Germinal center (tissue), 1 donor: ENCODE measurements around the gene PXMP4.

Source experiments
- DNase-seq: peaks from one replicate; pipeline ENCODE4 v3.0.0; 2012; ENCODE audit warnings: mixed read lengths, low spot score

The PXMP4 gene

DNA sequence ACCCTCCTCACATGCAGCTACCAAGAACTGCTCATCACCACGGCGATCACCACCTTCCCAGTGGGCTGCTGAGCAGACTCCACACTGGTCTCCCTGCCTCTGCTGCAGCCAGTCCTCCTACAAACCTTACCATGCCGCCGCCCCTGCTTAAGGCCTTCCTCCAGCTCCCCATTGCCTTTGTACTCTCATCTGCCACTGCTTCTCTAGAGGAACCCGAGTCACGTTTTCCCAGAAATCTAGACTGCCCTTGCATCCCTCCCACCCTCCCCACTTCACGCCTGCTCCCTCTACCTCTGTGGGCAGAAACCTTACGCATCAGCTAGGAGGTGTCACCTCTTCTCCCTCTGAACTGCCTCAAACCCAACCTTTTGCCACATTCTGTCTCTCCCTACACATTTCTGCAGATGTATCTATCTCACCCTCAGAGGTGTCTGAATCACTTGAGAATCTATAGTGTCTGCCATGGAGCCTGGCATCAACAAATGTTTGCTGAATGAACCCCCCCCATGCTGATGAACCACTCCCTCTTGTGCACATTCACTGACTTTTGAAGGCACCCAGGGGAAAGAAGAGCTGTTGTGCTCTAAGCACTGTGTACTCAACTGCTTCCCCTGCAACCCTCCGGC, 38.3 kb downstream of the PXMP4 start:
- DNase-seq = no peak

DNA sequence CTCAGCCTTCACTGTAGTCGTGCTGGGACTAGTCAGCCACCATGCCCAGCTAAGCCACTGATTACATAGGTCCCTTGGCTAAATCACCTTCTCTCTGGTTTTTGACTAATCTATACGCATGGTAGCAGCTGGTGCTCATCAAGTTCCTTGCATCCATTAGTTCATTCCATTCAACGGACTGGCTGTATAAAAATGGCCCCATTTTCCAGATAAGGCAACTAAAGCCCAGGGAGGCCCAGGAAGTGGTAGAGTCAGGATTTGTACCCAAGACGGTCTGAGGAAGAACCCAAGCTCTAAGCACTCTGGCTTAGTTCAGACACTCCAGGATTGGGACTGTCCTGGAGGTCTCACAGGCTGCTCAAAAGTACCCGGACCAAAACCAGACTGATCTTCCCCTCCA, 38.8 kb downstream of the PXMP4 start:
- no peak for DNase-seq

DNA sequence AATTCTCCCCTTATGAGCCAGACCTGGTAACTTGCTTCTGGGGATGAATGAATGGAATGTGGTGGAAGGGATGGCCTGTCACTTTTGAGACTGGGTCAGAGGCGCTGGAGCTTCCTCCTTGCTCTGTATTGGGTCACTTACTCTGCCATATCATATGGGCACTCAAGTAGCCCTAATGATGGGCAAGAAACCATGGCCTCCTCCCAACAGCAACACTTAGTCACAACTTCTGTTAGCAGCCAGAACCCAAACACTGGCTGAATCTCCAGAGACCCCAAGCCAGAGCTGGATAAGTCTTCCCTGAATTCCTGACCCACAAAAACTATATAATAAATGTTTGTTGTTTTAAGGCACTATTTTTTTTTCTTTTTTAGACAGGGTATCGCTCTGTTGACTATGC, 39.4 kb downstream of the PXMP4 start:
- DNase-seq = peak; percentile 1

DNA sequence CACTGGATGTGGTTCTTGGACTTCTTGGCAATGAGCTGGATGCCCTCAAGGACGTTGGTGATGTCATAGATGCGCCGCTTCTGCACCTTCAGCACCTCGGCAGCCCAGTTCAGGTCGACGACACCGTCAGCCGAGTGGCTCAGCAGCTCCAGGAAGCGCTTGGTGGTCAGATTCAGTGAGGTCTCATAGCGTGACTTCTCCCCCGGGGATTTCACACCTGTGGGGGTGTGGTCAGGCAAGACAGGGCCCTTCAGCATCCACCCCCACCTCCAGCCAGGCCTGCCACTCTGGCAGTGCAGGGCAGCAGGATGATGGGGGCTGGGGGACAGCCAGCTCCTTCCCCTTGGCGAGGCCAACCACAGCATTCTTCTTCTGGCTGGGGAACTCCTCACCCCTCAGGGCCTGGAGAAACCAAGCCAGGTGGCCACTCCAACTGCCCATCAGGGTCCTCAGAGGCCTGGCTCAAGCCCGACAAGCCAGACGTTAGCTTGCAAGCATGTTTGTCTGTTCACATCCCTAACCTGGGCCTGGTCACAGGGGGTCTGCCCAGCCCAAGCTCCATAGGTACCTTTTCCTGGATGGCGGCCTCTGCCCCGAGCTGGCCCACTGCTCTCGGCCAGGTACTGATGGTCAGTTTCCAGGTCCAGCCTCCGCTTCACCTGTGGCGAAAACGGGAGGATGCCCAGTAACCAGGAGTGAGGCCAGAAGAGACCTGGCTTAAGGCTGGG, 40.2 kb downstream of the PXMP4 start:
- DNase-seq = peak; percentile 87

DNA sequence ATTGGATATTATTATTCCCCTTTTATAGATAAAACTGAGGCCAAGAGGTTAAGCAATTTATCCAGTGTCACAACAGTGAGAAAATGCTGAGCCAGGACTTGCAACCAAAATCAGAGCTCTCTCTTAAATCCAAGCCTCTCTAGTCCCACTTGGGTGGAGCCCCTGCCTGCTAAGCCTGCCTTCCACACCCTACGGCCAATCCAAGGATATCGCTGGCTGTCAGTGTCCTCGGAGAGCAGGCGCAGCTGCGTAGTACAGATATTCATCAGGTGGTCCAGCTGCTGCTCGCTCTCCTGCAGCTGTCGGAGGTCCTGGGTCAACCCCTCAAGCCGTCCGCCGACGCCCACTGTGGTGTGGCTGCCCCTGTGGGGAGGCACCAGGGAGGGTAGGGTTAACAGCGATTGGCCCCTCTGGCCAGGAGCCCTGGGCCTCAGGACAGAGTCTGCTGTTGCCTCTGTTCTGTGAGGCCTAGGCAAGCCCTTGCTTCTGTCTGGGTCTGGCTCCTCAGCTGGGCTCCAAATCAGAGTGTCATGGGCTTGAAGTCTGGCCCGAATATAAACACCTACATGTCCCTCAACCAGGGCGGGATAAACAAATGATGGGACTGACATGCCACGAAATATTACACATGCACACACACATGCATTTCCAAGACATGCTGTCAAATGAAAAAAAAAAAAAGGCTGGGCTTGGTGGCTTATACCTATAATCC, 42.0 kb downstream of the PXMP4 start:
- no peak for DNase-seq

DNA sequence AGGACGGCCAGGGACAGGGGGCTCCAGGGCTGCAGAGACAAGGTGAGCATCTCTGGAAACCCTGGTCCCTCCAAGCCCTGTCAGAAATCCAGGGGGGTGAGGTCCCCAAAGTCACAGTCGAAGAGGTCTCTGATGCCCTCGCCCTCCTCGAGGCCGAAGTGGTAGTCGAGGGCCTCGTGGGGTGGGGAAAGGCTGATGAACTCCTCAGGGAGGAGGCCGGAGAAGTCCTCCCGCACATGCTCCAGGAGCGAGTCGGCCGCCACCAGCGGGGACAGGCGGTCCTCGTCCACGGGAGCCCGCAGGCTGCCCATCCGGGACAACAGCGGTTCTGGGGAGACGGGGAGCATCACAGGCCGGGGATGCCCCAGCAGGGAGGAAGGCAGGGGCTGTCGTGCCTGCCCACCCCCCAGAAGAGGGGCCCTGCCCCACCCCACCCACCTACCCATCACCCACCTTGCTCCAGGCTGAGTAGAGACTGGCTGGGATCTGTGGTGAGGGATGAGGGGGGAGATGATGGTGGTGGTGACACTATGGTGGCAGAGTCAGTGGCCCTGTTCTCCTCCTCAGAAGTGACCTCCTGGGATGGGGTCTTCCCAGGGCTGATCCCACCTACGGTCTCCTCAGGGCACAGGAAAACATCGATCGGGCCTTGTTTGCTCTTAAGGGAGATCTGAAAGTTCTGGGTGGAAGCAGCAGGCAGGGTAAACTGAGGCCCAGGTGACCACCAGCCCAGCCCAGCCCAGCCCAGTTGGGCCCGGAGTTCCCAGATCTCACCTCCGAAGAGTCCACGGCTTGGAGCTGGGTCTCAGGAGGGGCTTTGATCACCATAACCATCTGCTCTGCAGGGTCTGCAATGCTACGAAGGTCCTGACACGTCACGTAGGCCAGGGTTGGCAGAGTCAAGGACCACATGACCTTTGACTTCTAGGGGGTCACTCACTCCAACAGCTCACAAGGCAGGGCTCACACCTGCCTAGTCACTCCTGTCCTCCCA, 43.2 kb downstream of the PXMP4 start:
- DNase-seq = peak; percentile 1

DNA sequence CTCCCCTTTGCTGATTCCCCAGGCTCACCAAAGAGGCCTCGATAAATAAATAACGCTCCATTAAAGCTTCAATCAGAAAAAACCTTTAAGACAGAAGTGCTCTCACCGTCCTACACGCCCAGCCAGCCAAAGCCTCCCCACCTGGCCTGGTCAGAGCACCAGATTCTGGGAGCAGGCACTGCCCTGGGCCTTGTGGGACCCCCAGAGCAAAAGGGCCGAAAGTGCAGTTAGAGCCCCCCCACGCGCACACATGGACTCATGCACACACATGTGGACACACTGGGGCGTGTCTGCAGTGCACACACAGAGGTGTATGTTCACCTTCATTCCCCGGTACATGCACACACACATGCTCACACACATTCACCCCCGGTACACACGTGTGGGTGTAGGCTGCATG, 44.0 kb downstream of the PXMP4 start:
- peak; percentile 3 for DNase-seq

DNA sequence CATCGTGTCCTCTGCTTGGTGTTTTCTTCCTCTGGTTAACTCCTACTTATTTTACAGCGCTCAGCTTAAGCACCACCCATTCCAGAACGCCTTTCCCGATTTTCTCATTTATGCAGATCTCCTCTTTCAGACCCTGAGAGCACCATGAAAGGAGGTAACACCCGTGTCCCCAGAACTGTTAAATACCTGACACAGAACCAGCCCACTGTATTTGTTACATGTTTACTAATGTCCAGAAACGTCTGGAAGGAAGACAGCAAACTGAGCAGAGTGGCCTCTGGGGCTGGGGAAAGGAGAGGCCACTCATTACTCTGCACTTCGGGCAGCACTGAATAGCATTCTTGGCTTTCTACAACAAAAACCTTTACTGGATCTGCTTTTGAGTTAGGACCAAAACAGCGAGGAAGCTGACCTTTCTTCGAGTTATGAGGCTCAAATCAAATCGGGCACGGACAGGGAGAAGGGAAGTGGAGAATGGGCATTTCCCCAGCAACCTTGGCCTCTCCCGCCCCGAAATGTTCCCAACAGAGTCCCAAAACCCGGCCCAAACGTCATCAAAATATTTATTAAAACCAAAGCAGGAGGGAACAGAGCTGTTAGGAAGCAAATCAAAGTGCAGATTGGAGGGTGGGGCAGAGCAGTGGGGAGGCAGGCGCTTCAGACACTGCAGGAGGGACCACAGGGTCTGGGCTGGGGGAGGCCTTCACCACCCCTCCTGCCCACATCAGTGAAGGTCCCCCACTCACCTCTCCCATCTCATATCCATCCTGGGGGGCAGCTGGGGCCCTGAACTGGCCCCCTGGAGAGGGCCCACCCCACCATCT, 44.8 kb downstream of the PXMP4 start:
- DNase-seq = no peak

DNA sequence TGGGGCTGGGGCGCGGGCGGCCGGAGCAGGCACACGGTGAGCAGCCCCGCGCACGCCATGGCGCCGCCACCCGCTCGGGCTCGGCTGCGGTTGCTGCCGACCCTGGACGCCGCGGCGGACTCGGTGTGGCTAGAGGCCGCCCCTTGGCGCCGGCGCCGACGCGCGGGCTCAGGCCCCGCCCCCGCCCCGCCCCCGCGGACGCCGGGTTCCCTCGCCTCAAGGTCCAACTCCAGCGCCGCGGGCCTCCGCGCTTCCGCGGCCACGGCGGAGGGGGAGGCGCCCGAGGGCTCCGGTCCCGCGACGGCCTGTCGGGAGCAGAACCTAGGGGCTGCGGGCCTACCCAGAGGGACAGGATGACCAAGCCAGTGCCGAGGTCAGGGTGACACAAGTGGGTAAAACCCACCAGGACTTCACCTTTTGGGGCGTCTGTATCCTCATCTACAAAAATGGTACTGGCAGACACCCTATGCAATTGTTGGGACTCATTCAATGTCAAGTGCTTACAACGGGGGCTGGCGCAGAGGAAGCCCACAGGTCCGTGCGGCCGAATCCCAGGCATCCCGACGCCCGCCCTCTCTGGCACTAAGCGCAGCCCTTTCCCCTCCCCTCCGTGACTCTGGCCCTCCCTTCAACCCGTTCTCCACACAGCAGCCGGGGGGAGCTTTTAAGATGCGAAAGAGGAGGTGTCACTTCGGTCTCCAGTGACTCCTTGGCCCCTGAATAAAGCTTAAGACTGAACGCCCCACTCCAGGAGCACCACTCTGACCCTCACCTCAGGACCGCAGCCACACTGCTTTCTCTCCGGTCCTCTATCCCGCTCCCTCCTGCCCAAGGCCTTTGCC, 45.6 kb downstream of the PXMP4 start, which contains the start of gene NECAB3:
TSS of gene NECAB3 (minus strand) at position 135 of the 842 bp plus-strand sequence. CDS start at position 59, 76 bp downstream.
- peak; percentile 80 for DNase-seq

DNA sequence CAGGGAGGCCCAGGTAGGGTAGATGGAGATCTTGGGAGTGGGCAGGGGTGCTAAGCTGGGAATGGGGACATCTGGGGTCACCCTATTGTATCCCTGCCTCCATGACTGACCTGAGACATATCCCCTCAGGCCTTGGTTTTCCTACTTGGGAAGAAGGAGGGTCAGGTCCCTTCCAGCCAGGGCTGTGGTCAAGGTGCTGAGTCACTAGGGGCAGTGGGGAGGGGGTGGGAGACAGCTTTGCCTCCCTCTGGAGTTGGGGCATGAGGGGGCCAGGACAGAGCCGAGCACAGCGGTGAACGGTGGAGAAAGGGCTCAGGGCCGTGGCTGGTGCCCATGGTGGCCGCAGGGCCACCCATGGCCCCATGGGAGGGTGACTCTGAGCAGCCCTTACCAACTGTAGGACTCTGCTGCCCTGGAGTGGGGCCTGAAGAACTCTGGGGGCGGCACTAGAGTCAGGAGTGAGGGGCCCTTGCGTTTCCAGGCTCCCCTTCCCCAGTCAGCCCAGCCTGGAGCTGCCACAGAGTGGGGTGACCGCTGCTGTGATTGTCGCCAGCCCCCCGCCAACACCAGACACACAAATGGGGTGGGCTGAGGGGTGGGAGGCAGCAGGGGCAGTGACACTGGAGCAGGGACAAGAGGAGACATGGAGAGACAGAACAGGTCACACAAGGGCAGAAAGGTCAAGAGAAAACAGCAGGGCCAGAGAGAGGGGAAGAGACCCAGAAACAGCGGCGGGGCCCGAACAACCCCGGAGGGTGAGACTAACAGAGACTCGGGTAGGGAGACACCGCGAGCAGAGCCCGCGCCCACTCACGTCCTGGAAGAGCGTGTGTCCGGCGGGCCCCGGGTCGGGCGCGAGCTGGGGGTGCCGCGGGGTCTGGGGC, 46.5 kb downstream of the PXMP4 start:
- DNase-seq = no peak

DNA sequence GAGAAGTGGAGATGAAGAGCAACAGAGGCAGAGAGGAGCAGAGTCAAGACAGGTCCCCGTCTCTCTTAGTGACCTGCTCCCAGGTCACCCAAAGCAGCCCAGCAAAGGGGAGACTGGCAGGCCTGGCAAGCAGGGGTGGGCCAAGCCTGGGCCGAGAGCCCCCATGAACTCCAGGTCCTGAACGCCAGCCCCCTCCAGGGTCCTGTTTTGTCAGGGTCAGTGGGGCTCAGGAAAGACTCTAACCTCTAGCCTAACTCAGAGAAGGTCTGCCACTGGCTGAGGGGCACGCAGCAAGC, 47.0 kb downstream of the PXMP4 start:
- DNase-seq = no peak

DNA sequence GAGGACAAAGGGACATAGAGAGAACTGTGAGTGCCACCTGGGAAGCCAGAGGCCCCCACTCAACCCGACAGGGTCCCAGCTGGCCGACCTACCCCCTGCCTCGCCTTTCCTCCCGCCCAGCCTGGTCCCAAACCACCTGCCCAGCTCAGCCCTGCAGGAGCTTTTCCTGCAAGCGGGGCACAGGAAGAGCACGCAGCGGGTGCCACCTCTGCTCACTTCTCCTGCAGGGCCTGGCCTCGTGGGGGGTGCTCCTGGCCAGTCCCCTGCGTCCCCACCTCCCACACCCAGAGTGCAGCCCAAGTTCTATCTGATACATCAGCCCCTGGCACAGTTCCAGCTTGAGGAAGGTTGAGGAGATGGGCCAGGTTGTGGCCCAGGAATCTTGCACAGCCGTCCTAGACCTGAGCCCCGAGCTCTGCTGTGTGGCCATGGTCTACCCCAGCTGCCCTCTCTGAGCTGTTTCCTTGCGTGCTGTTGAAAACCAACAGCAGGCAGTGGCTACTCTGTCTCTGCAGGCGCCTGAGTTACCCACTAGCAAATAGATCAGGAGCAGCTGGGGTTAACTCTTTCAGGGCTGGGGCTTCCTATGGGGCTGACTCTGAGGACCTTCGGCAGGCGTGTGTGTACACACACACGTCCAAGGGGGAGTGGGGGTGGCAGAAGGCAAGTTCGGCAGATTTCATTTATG, 47.5 kb downstream of the PXMP4 start:
- no peak for DNase-seq

DNA sequence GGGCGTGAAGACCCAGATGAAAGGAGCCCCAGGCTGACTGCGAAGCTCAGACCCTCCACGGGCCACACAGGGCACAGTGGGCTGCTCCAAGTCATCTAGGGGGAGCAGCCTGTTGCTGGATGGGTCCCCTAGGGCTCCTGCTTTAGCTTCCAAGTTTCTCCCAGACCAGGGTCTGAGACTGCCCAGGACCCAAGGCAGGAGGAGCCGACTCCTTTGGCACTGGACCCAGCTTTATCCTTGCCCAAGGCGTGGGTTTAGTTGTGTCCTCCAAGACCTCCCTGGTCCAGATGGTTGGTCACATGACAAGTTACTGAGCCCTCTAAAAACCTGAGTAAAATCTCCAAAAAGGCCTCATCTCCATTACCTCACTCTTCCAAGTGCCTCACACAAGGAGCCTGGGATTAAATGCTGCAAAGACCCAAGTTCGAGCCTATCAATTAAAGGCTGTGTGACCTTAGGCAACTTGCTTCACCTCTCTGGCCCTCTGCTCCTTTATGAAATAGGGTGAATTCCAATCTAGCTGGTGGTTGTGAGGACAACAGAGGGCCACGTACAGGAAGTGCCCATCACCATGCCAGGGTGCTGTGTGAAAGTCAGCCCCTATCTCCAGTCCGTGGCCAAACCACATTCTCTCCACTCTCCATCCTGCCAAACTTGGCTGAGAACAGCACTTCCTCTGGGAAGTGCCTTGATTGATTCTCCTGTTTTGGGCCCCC, 48.4 kb downstream of the PXMP4 start:
- no peak for DNase-seq

DNA sequence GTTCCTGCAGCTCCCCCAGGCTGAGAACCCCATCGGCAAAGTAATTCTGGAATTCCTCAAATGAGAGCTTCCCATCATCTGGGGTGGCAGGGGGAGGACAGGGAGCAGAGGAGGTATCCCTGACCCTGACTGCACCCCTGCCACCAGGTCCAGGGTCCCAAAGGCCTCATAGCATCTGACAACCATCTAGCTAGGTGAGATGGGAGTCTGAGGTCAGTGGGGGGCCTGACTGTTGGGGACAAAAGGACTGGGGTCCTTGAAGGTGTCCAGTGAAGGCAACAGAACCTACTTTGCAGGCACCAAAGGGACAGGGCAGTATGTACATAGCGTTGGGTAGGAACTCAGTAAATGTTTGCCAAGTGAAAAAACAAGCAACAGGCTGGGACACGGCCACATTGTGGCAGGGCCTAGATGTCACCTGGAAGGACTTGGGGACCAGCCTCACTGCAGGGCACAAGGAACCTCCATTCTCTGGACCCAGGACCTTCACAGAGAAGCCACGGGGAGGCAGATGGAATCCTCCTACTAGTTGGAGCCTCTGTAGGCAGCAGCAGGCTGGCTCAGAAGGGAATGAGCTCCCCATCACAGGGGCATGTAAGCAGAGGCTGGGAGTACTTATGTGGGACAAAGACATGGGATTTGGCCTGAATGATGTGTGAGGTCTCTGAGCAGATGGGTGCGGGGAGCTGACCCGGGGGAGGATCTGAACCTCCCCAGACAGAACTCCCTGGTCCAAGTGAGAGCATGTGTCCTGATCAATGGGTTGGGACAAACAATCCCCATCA, 49.2 kb downstream of the PXMP4 start:
- no peak for DNase-seq

DNA sequence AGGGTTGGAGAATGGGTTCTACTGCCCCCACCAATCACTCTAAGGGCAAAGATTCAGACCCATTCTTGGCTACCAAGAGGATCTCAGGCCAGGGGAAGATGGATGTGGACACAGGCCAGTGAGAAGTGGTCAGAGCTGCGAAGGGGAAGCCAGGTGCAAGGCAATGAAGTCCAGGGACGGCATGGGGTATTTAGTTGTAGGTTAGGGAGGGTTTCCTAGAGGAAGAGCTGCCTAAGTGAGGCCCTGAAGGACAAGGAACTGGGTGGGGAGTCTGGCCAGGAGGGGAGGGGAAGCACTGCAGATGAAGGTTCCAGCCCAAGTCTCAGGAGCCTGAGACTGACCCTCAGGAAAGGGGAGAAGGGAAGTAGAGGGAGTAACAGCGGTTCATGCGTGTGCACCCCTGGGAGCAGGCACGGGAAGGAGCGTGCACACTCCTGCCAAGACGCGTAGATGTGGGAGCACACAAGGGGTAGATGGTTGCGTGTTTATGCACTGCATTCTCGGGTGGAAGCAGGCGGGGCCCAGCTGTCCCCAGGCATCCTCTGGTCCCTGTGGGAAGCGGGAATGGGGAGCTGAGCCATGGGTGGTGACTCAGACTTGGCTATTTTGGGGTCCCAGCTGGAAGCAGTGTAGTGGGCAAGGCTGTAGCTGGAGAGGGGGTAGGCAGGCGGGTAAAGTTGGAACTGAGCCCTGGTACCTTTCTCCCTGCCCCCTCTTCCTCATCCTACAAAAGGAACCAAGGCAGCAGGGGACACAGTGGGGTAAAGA, 50.1 kb downstream of the PXMP4 start:
- no peak for DNase-seq

DNA sequence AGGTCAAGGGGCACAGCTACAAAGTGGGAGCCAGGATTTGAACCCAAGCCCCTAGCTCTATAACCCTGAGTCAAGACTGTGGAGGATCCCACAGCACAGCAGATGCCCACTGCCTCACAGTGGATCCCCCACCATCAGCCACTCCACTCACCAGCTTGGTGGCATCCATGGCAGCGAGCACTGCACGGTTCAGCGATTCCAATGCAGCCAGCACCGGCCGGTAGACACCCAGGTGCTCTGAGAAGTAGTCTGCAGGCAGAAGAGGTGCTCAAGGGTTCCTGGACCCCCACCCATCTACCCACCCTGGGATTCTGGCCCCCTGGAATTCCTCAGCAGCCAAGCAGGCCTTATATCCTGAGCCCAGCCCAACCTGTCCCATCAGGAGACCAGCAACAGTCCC, 50.9 kb downstream of the PXMP4 start:
- DNase-seq = no peak
